Panc1 (cell line): ENCODE measurements around the gene NEK7.

Source experiments
- POLR2AphosphoS5 ChIP-seq: IDR thresholded peaks from 2 replicates; pipeline ENCODE4 v1.6.1; 2012; ENCODE audit warnings: mild to moderate bottlenecking, low read depth, low read length, moderate library complexity
- SIN3A ChIP-seq: IDR thresholded peaks from 2 replicates; pipeline ENCODE4 v1.6.1; 2012; ENCODE audit warnings: low read depth, mild to moderate bottlenecking, low read length, moderate library complexity, borderline replicate concordance; ENCODE audit not compliant: insufficient read depth
- TCF7L2 ChIP-seq: IDR thresholded peaks from 2 replicates; pipeline ENCODE4 v1.6.1; 2011; ENCODE audit warnings: mild to moderate bottlenecking, low read depth, low read length, inconsistent platforms
- TF ChIP-seq, protein P1 (sequence below): fragments of 450-650 bp; IDR thresholded peaks from 2 replicates; pipeline ENCODE4 v1.5.1; 2017; ENCODE audit warnings: mild to moderate bottlenecking

- TF ChIP-seq, protein P1, sequence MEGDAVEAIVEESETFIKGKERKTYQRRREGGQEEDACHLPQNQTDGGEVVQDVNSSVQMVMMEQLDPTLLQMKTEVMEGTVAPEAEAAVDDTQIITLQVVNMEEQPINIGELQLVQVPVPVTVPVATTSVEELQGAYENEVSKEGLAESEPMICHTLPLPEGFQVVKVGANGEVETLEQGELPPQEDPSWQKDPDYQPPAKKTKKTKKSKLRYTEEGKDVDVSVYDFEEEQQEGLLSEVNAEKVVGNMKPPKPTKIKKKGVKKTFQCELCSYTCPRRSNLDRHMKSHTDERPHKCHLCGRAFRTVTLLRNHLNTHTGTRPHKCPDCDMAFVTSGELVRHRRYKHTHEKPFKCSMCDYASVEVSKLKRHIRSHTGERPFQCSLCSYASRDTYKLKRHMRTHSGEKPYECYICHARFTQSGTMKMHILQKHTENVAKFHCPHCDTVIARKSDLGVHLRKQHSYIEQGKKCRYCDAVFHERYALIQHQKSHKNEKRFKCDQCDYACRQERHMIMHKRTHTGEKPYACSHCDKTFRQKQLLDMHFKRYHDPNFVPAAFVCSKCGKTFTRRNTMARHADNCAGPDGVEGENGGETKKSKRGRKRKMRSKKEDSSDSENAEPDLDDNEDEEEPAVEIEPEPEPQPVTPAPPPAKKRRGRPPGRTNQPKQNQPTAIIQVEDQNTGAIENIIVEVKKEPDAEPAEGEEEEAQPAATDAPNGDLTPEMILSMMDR: no peak
- TF ChIP-seq SIN3A: no peak
- no peak for TF ChIP-seq POLR2AphosphoS5
- TF ChIP-seq TCF7L2: no peak
Measured at GRCh38 chr1:198160946-198161614, 4.3 kb downstream of the NEK7 start.
